ENCODE data around the gene MAST4. TPM values are rescaled to one million over a fixed set of nuclear protein-coding genes. Genes with fewer than 3 reads are reported as not detected.

The MAST4 gene
- total RNA-seq, 2 donors from 2014 or later: 11.0 to 11.5 TPM

GRCh38 chr5:67194166-67194565 lies 598.0 kb downstream of the MAST4 start:
- Mint-ChIP-seq H3K4me1 (peaks cover 21% of the 10 kb centered on the region), H3K36me3 (ENCODE audit: low read depth) (peaks cover 2% of the 10 kb centered on the region), H3K9me3 (peaks cover 15% of the 10 kb centered on the region), H3K27ac (no peak overlapping the region), H3K4me3 (no peak overlapping the region), H3K27me3 (ENCODE audit: insufficient read depth) (no peaks in the 10 kb centered on the region)
- TF ChIP-seq CTCF (conservative IDR thresholded peaks at IDR 0.05): no peak
- 94 to 100% methylated on average over 1 to 3 of the region's 3 CpGs for WGBS, 2 experiments (ENCODE audit: insufficient coverage in 1 of 2, insufficient read length in 1 of 2)
- H3K9ac ChIP-seq (ENCODE audit: extremely low read depth, low read length, poor library complexity, severe bottlenecking): no peak overlapping the region
- H3K4me3 ChIP-seq (ENCODE audit: low read length): no peak overlapping the region
- H3K9me3 ChIP-seq (ENCODE audit: control insufficient read depth, low read length): peaks cover 16% of the 10 kb centered on the region
- H3K27ac ChIP-seq (ENCODE audit: low read depth, low read length): no peak overlapping the region
- peaks cover 6% of the 10 kb centered on the region for H3K4me1 ChIP-seq (ENCODE audit: control insufficient read depth, insufficient read depth, low read length)
- no peak for DNase-seq
- H3K36me3 ChIP-seq (ENCODE audit: control insufficient read depth, insufficient read depth, low read length): no peaks in the 10 kb centered on the region
- no peaks in the 10 kb centered on the region for H3K27me3 ChIP-seq (ENCODE audit: control insufficient read depth, insufficient read depth, low read length, poor library complexity, severe bottlenecking)

- peaks cover 9% of the 10 kb centered on the region for H3K4me1 Mint-ChIP-seq
- no peak for DNase-seq
- H3K36me3 ChIP-seq (ENCODE audit: control insufficient read depth, insufficient read depth, low read length): no peaks in the 10 kb centered on the region
- H3K36me3 Mint-ChIP-seq (ENCODE audit: low read depth): peaks cover 2% of the 10 kb centered on the region
- H3K27ac Mint-ChIP-seq: no peak overlapping the region
- H3K4me1 ChIP-seq (ENCODE audit: control insufficient read depth, insufficient read depth, low read length): peaks cover 3% of the 10 kb centered on the region
- H3K9me3 ChIP-seq (ENCODE audit: control insufficient read depth, low read length): peaks cover 16% of the 10 kb centered on the region
- H3K9ac ChIP-seq (ENCODE audit: extremely low read depth, low read length, poor library complexity, severe bottlenecking): no peak overlapping the region
- 92 to 94% methylated on average over 2 to 6 of the region's 7 CpGs for WGBS, 2 experiments (ENCODE audit: insufficient coverage in 1 of 2, insufficient read length in 1 of 2)
- H3K4me3 ChIP-seq (ENCODE audit: low read length): no peak overlapping the region
- no peak overlapping the region for H3K27ac ChIP-seq (ENCODE audit: low read depth, low read length)
- no peak for TF ChIP-seq CTCF (conservative IDR thresholded peaks at IDR 0.05)
- no peak overlapping the region for H3K4me3 Mint-ChIP-seq
- peaks cover 15% of the 10 kb centered on the region for H3K9me3 Mint-ChIP-seq
- H3K27me3 Mint-ChIP-seq (ENCODE audit: insufficient read depth): no peaks in the 10 kb centered on the region
- H3K27me3 ChIP-seq (ENCODE audit: control insufficient read depth, insufficient read depth, low read length, poor library complexity, severe bottlenecking): no peaks in the 10 kb centered on the region
Observed at GRCh38 chr5:67195406-67196275, 599.4 kb downstream of the MAST4 start.

- H3K9me3 Mint-ChIP-seq: peaks cover 18% of the 10 kb centered on the region
- no peak for DNase-seq
- H3K27me3 Mint-ChIP-seq (ENCODE audit: insufficient read depth): no peaks in the 10 kb centered on the region
- no peaks in the 10 kb centered on the region for H3K4me1 ChIP-seq (ENCODE audit: control insufficient read depth, insufficient read depth, low read length)
- H3K36me3 Mint-ChIP-seq (ENCODE audit: low read depth): peaks cover 2% of the 10 kb centered on the region
- H3K4me3 Mint-ChIP-seq: no peak within 1 kb of the TSS
- no peaks in the 10 kb centered on the region for H3K36me3 ChIP-seq (ENCODE audit: control insufficient read depth, insufficient read depth, low read length)
- H3K9ac ChIP-seq (ENCODE audit: extremely low read depth, low read length, poor library complexity, severe bottlenecking): no peak within 1 kb of the TSS
- peaks cover 18% of the 10 kb centered on the region for H3K9me3 ChIP-seq (ENCODE audit: control insufficient read depth, low read length)
- WGBS, 2 experiments (ENCODE audit: insufficient coverage in 1 of 2, insufficient read length in 1 of 2): 93 to 100% methylated on average over 3 to 5 of the region's 5 CpGs
- H3K27me3 ChIP-seq (ENCODE audit: control insufficient read depth, insufficient read depth, low read length, poor library complexity, severe bottlenecking): no peaks in the 10 kb centered on the region
- no peak within 1 kb of the TSS for H3K27ac Mint-ChIP-seq
- no peak within 1 kb of the TSS for H3K27ac ChIP-seq (ENCODE audit: low read depth, low read length)
- TF ChIP-seq CTCF (conservative IDR thresholded peaks at IDR 0.05): no peak
- H3K4me3 ChIP-seq (ENCODE audit: low read length): no peak within 1 kb of the TSS
- H3K4me1 Mint-ChIP-seq: no peaks in the 10 kb centered on the region
Observed at GRCh38 chr5:67196537-67197059, 600.4 kb downstream of the MAST4 start, which contains the start of gene CD180. Gene CD180, minus strand, starts transcription at chr5:67196799. Its CDS starts 158 bp downstream, at chr5:67196641.

Data from endodermal cell (in vitro differentiated cells).